Stimulated activated CD8-positive, alpha-beta memory T cell treated with anti-CD3 and anti-CD28 coated beads, Interleukin-4, amount 100 ng/mL, for 24 hours (primary cell): ENCODE results near the gene NOL6.
"Not testable (repeated sequence)": the region's sequence is repeated elsewhere in the genome, so short reads cannot be mapped to it uniquely, and the experiment has no call there.

Source experiments
- DNase-seq: peaks from one replicate; pipeline ENCODE4 v3.0.0-alpha.2; 2020; ENCODE audit warnings: low read depth

The NOL6 gene

DNA sequence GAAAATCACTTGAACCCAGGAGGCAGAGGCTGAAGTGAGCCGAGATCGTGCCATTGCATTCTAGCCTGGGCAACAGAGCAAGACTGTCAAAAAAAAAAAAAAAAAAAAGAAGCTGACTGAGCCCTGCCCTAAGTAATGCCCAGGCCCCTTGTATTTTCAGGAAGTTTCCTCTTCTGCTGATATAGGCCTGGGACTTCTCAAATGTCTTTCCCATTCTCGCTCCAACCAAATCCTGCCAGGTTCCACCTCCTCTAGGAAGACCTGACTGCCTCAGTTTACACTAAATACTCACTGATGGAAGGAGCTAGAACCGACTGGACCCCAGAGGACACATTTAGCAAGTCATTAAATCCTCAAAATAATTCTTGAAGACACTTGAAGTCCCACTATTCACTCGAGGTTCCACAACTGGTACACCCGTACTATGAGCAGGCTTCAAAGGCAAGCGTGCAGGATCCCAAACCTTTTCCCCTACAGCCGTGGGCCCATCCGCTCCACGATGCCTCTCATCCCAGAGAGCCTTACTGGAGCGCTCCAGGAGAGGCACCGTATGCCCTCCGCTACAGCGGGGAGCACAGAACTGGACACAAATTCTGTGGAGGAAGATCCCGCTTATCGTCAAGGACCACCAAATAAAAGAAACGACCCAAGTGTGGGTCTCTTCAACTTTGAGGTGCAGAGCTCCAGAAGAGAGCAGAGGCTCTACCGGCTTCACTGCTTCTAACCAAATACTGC, 676 bp downstream of the NOL6 start:
- no peak for DNase-seq

DNA sequence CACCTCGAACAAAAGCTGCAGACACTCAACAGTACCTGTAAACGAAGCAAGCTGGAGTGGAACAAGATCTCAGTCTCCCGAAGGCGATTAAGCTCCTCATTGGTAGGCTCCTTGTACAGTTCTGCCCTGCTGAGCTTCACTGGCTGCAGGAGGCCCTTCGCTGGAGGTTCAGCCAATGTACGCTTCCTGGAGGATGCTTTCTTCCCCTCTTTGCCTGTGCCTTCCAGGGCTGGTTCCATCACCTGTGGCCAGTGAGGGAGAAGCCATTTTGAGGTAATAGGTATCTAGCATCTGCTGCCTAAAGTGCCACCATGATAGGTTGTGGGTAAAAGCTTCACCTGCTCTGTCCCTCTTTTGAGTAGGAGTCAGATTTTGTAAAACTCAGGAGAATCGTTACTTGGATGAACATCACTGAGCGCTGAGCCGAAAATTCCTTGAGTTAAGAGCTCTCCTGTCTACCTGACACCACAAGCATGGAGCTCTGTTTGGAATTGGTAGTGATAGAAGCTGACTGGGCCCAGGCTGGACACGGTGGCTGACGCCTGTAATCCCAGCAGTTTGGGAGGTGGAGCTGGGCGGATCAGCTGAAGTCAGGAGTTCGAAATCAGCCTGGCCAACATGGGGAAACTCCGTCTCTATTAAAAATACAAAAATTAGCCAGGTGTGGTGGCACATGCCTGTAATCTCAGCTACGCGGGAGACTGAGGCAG, 1.4 kb downstream of the NOL6 start:
- DNase-seq: no peak

DNA sequence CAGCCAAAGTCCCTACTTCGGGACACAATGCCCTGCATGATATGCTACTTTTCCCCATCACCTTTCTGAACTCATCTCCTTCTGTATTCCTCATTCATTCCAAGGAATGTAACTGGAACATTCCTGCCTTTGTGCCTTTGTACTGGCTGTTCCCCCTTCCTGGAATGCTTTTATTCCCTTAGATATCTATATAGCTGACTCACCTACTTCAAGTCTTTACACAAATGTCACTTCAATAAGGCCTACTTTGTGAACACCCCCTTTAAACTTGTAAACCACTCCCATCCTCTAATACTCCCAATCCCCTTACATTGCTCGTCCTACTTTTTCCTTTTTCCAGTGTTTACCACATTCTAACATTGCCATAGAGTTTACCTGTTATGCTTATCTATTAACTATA, 2.4 kb downstream of the NOL6 start:
- no peak for DNase-seq

DNA sequence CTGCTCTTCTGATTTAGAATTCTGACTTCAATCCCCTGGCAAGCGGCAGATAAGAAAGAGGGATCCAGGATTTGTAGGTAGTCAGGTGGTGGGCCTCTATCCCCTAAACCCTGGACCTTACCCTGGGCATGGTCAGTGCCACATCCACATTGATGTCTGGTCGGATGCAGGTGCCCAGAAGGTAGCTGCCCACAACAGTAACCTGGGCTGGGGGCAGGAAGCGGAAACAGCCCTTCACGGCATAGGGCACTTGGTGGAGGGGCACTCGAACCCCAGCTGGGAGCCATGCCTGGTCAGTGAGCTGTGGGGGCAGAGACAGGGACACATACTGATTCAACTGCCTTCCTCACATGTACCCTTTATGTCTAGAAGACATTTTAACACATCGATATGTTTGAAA, 3.8 kb downstream of the NOL6 start:
- no peak for DNase-seq

DNA sequence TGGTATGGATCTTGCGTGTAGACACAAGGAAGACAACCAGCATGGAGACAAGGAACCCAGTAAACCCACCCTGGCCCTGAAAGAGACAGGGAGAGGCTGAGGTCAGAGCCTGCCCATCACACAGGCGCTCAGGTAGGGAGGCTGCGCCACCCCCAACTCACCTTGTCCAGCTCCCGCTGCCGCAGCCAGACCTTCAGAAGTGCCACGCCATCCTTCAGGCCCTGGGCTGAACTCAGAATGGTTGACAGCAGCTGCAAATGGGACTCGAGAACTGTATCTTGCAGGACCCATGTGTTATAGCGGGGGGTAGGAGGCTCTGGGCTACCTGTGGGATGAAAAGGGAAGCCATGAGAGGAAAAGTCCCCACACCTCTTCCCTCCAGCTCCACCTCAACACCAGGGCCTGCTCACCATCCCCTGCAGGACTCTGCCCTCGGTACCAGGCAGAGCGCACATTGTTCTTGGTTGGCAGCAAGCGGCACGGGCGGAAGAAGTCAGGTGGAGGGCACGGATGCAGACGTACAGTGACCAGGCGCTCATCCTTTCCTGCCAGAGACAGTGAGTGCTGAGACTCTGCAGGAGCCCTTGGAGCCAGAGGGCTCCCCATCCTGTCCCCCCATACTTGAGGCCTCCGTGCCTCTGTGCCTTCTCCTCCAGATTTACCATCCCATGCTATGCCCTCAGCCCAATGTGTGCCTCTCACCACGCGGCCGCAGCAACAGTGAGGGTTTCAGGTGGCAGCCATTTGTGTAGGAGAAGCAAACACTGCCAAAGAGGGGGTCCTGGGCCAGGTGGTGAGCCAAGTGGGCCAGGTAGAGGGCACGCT, 4.7 kb downstream of the NOL6 start:
- no peak for DNase-seq

DNA sequence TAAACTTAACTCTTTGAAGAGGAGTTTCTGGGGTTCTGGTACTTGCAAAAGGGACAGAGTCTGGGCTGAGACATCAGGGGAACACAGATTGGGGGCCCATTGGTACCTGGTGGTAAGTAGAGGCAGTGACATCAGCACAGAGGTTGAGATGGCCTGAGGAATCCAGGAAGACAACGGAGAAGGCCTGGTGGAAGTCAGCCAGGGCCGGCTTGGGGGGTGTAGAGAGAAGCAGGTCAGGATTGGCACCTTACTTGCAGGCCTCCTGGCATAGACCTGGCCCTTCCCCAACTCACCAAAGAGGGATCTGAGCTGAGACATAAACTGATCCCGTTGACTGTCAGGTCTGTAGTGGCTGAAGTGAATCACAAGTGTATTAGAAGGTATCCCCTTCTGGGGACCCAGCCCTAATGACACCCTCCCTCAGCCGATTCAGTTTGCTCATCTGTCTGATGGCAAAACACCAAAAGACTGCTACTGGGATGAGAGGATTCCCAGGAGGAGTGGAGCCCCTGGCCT, 5.5 kb downstream of the NOL6 start:
- no peak for DNase-seq

DNA sequence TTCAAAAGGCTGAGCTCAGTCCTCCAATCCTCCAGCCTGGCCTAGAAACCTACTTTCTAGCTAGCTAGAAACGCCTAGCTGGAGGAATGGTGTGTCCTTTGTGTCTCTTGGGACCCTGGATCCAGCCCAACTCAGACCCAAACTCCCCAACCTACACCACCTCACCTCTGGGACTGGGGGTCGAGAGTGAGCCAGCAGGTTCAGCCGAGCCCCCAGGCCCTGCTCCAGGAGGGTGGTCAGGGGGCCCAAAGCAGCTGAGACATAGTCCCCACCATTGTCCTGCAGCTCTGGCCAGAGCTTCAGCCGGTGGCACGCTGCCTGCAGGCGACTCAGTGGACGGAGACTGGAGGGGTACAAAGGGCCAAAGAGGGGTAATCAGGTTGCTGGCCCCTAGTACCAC, 6.2 kb downstream of the NOL6 start:
- no peak for DNase-seq

DNA sequence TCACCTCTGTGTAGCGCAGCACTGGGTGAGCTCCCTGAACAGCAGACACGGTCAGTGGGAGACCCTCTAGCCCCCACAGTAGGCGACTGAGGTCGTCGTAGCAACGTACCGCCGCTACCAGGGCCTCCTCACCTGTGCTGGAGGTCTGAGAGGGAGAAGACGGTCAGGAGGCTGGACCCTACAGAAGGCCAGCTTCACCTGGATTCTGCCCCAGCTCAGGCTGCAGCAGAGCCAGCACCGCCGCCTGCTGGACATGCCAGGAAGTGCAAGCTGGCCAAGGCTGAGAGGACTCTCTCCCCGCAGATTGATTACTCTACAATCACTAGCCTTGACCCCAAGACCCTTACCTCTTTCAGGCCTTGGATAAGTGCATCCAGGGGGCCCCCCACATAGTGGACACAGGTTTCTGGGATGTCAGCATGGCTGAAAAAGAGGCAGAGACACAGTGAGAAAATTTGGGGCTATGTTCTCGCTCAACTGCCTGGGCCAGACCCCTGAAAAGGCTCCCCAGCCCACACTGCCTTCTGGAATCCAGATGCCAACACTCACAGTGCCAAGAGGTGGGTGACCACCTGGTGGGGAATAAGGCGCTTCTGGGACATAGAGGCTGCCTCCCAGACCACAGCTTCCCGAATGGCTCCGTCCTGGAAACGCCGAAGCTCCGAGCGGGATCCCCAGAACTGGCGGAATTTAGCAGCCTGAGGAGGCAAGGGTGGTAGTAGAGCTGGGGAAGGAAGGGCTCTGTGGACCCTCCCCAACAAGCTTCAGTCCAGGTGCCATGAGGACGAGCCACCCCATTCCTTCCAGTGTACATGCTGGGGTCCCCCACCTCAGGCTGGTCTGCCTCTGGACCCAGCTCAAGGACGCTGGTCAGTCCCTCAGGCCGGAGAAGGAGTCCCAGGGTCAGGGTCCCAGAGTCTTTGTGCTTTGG, 6.9 kb downstream of the NOL6 start:
- peak; percentile 62 for DNase-seq

DNA sequence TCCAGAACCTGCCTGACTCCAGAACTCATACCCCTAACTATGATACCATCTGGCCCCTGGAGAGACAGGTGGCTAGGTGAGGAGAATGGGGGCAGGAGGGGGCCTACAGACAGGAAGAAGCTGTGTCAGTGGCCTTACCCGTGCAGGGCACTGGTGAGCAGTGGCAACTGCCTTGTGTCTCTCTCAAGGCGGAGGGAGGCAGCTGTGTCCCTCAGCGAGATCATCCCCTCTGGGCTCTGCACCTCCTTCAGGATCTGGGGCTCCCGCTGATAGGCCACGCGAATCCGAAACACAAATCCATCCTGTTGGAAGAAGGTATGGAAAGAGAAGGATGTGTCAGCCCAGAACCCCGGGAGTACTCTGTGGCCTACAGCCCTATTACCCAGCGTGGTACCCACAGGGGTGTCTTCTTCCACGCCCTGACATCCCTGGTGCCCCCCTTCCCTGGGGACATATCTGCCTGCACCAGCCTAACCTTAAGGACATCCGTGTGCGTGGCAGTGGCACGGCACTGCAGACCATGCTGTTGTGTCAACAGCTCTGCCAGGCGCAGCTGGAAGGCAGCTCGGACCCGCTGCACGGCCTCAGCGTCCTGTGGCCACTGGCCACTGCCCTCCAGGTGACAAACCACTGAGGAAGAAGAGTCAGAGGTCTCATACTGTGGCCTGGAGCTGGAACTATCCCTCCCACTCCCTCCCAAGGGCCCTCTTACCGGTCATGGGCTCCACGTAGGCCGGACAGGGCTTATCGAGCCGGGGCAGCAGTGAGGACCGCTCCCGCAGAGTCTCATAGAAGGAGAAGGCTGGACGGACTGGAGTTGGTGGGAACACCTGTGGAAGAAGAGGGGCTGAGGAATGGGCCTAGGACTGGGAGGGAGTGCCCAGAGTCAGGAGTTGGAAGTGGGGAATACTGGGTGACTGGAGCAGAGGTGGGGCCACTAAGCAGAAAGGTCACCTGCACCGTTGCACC, 7.8 kb downstream of the NOL6 start:
- DNase-seq: no peak

DNA sequence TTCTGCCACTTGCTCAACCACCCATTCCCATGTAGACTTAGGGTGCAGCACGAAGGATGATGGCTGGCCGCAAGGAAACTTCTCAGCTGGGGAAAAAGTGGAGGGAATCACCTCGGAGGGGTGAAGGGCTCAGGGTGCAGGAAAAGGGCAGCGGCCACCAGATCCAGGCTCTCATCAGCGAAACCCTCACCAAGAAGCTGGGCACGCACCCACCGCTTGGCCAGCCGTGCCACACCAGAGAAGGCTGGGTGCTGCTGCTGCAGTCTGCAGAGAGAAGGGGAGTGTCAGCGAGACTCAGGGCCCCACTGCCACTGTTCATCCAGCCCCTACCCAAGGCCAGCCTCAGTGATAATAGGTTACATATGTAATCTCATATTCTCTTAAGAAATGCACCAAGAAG, 8.6 kb downstream of the NOL6 start:
- DNase-seq: no peak

DNA sequence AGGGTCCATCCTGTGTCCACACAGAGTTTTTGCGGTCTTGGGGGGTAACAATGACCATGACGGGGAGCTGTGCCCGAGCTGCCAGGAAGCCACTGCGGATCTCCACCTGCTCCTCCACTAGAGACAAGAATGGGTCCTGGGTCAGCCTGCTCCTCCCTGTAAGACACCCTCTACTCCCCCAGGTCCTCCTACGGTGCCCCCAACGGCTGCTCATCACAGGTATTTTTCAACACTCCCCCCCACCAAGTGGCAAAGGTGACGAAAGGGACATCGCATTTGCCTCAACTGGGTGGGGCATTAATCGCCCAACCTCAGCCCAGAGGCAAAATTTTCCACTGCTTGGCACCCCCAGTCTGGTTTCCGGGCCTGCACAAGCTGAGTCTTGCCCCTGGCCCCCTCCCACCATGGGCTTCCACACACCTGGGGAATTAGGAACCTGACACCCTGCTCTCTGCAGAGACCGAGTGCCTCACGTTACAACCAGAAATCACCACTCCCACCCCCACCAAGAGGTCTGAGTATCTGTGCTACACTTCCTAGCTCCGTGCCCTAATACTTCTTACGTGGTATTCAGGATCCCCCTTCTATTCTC, 9.6 kb downstream of the NOL6 start:
- no peak for DNase-seq

DNA sequence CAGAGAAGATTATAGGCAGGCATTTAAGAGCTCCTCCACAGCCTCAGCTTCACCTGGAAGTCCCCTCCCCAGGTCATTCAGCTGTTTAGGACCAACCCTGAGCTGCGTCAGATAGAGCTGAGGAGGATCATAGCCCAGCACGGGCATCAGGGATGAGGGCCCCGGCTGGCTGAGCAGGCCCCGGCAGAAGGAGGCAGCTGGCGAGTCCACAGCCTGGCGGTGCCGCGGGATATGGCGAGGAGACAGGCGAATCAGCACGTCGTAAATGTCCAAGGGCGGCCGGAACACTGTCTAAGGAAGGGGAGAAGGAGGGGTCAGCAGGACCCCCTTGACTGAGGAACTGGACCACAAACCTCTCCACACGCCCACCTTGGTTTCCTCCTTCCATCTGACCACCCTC, 10.6 kb downstream of the NOL6 start:
- DNase-seq: no peak

DNA sequence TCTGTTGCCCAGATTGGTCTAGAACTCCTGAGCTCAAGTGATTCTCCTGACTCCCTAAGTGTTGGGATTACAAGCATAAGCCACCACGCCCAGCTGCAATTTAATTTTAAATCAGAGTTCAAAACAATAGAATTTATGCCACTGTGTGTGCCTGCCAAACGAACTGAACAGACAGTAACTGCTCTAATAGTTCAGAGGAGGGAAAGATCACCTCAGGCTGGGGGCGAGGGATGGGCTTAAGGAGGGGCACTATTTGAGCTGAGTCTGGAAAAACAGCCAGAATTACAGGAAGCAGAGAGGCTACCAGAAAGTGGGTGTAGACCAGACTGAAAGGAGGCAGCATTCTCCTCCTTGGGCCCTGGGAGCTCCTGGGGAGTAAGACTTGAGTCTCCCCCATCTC, 12.2 kb downstream of the NOL6 start:
- DNase-seq: no peak

DNA sequence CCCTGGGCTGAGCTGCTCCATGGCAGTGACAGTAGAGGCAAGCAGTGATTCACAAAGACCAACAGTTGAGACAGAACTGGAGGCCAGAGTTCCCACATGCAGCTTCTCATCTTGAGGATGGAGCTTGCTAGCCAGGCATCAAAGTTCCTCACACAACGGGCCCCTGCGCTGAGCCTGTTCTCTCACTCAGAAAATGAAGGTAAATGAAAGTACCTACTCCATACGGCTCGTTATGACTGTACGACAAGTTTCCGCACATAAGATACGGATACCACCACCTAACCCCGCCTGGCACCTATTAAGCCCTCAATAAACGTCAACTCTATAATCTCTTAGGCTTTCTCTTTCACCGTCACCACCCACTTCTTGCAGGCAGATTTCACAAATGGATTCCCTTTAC, 12.9 kb downstream of the NOL6 start:
- DNase-seq: no peak

DNA sequence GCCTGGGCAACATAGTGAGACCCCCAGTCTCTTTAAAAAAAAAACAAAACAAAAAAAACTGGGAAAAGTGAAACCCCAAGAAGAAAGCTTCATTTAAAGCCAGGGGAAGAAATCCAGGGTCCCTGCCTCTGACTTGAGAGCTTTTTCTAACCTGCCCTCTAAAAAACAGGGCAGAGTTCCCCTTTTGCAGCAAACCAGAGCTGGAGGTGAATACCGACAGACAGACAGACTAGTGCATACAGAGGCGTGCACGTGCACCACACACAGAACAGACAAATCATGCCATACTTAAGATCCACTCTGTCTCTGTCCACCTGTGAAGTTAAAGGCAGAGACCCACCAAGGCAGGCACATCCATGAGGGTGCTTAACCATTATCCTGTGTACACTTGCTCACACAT, 14.6 kb downstream of the NOL6 start:
- no peak for DNase-seq

DNA sequence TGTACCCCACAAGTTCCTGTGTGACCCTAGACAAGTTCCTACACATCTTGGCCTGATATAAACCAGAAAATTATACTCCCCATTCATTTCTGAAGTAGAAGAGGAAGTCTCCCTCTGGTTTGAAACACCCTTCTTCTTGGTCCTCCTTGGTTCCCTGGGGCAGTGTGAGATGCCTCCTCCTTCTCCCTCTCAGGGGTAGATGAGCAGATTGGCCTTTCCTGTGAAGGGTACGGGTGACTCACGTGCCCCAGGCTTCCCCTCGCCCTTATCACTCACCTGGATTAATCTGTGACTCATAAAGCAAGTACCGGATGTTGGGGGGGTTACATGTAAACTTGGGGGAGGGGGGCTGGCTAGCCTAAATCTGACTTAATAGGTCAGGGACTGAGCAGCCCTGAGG, 15.3 kb downstream of the NOL6 start:
- peak; percentile 33 for DNase-seq

DNA sequence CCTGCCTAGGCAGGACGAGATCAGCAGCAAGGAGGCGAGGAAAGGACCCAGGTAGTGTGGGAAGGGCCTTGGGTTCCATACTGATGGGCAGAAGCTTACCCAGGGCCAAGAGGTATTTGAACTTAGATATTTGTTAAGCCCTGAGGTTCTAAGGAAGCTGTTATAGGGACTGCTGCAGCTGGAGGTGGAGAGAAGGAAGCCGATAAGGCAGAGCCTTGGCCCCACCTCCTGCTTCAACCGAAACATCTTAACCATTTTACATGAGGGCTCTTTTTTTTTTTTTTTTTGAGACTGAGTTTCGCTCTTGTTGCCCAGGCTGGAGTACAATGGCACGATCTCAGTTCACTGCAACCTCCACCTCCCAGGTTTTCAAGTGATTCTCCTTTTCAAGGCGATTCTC, 17.8 kb downstream of the NOL6 start:
- DNase-seq: no peak

DNA sequence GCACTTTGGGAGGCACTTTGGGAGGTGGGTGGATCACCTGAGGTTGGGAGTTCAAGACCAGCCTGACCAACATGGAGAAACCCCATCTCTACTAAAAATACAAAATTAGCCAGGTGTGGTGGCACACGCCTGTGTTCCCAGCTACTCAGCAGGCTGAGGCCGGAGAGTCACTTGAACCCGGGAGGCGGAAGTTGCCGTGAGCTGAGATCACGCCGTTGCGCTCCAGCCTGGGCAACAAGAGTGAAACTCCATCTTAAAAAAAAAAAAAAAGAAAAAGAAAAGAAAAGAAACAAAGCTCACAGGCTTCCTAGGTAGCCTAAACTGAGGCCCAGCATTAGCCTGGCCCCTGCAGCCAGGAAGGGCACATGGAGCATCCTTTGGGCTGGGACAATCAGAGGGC, 18.3 kb downstream of the NOL6 start:
- not testable (repeated sequence) for DNase-seq

DNA sequence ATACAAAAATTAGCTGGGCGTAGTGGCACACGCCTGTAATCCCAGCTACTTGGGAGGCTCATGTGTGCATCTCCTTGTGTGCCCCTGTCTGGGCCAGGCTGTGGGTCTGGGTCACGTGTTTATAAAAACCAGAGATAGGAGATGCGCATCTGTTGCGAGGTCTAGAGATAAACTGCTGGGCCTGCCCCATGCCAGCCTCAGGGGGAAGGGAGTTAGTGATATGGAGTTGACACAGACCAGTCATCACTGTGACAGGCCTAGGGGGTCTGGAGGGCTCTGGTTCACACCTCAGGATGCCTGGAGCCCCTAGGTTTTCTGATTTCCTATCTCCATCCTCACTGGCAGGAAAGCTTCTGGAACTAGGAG, 19.1 kb downstream of the NOL6 start:
- not testable (repeated sequence) for DNase-seq

DNA sequence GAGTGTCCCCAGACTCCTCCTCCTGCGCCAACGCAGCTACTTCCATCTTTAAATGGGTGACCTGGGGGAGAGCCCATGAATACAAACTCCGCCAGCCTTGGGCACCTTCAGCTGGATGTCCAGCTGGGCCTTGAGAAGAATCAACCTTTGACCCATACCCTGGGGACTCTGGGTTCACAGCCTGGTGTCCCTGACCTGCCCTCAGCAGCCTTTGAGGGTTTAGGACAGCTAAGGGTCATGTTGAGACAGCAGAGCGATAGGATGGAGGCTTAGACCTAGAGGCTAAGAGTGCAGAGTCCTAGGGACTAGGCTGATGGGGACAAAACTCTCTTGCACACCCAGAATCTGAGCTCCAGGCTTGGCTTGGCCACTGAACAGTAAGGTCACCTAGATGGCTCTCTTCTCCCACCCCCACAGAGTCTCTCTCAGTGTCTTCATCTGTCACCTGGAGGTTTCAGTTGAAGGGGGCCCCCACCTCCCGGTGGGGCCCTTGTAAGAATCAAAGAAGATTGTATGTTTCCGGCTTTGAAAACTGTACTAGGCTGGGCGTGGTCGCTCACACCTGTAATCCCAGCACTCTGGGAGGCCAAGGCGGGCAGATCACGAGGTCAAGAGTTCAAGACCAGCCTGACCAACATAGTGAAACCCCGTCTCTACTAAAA, 19.6 kb downstream of the NOL6 start:
- DNase-seq: no peak
